Common myeloid progenitor, CD34-positive (primary cell): ENCODE data around the gene ACTL7B.
"Not testable (repeated sequence)": the region's sequence is repeated elsewhere in the genome, so short reads cannot be mapped to it uniquely, and the experiment has no call there.

Experiments
- CTCF ChIA-PET: fragments of 350-600 bp; sonication (Branson Sonifier 250); formaldehyde crosslinking; loops from one replicate; lab custom pipeline; 2021; ENCODE audit warnings: antibody characterized with exemption; lab: Charles Lee
- POLR2A ChIA-PET: fragments of 350-600 bp; sonication (Branson Sonifier 250); formaldehyde crosslinking; loops from one replicate; lab custom pipeline; 2021; ENCODE audit warnings: antibody characterized with exemption; lab: Charles Lee
- DNase-seq, 3 donors: peaks; one replicate each; pipeline versions ENCODE4 v3.0.0 to v3.0.0-alpha.2; 2013
- H3K27ac ChIP-seq, 2 experiments: 1 replicate in 1 of 2; 2 replicates in 1 of 2; pipeline ENCODE4 v1.7.0; 2013; ENCODE audit warnings: inconsistent platforms in 2 of 2, low read length in 2 of 2, mild to moderate bottlenecking in 2 of 2, low read depth in 1 of 2, moderate library complexity in 1 of 2; ENCODE audit not compliant: severe bottlenecking in 2 of 2, insufficient read depth in 1 of 2, poor library complexity in 1 of 2
- H3K27me3 ChIP-seq, 5 experiments: replicated peaks in 2 of 5; 1 replicate in 3 of 5; 2 replicates in 2 of 5; pipeline versions ENCODE4 v1.6.1 to v1.7.0; 2013; ENCODE audit warnings: low read length in 4 of 5, mild to moderate bottlenecking in 2 of 5, moderate library complexity in 2 of 5, inconsistent platforms in 1 of 5; ENCODE audit not compliant: insufficient read depth in 5 of 5, control insufficient read depth in 4 of 5
- H3K36me3 ChIP-seq, 4 experiments: 1 replicate in 2 of 4; 2 replicates in 2 of 4; pipeline versions ENCODE4 v1.6.1 to v1.7.0; 2013; ENCODE audit warnings: low read length in 3 of 4, control low read depth in 1 of 4, mild to moderate bottlenecking in 1 of 4; ENCODE audit not compliant: control insufficient read depth in 4 of 4, insufficient read depth in 4 of 4
- H3K4me1 ChIP-seq, 4 experiments: 1 replicate in 3 of 4; 2 replicates in 1 of 4; pipeline versions ENCODE4 v1.6.1 to v1.7.1; 2013; ENCODE audit warnings: low read length in 3 of 4, mild to moderate bottlenecking in 3 of 4, control low read depth in 1 of 4, inconsistent platforms in 1 of 4, moderate library complexity in 1 of 4; ENCODE audit not compliant: control insufficient read depth in 4 of 4, insufficient read depth in 4 of 4; ENCODE audit errors: control extremely low read depth in 1 of 4
- H3K4me3 ChIP-seq, 7 experiments: 1 replicate in 4 of 7; 2 replicates in 3 of 7; pipeline versions ENCODE4 v1.5.1 to v1.7.0; 2013; ENCODE audit warnings: mild to moderate bottlenecking in 7 of 7, low read length in 6 of 7, moderate library complexity in 6 of 7, inconsistent platforms in 2 of 7, low read depth in 2 of 7, control low read depth in 1 of 7; ENCODE audit not compliant: insufficient read depth in 4 of 7, control insufficient read depth in 1 of 7; ENCODE audit errors: extremely low read depth in 1 of 7
- H3K9me3 ChIP-seq, 5 experiments: 1 replicate in 4 of 5; 2 replicates in 1 of 5; pipeline versions ENCODE4 v1.6.1 to v1.7.1; 2013; ENCODE audit warnings: low read length in 4 of 5, mild to moderate bottlenecking in 2 of 5, inconsistent platforms in 1 of 5, low read depth in 1 of 5, moderate library complexity in 1 of 5; ENCODE audit not compliant: control insufficient read depth in 4 of 5, insufficient read depth in 2 of 5; ENCODE audit errors: control extremely low read depth in 1 of 5
- WGBS: methylation state at CpG from one replicate; pipeline ENCODE4 v1.1.5; 2013; ENCODE audit not compliant: insufficient coverage; 5-methylcytosine and 5-hydroxymethylcytosine counted together

ACTL7B gene

GRCh38 chr9:108897324-108898096, 41.7 kb upstream of the ACTL7B start:
- ChIA-PET POLR2A (no interaction called here), CTCF (no interaction called here)
- WGBS, result no CpG with 5 or more reads among the region's 2 CpGs
- no peaks in the 10 kb centered on the region for H3K4me1 ChIP-seq
- H3K27me3 ChIP-seq, result no peaks in the 10 kb centered on the region
- no peak for DNase-seq
- no peak overlapping the region for H3K4me3 ChIP-seq
- H3K27ac ChIP-seq, result no peak overlapping the region
- H3K36me3 ChIP-seq, result peaks cover 25 to 93% (median 54%) of the 10 kb centered on the region in 4 experiments
- no peaks in the 10 kb centered on the region for H3K9me3 ChIP-seq

- Histone ChIP-seq H3K9me3 (no peaks in the 10 kb centered on the region), H3K27me3 (no peaks in the 10 kb centered on the region), H3K4me3 (no peak overlapping the region), H3K4me1 (no peaks in the 10 kb centered on the region), H3K36me3 (peaks cover 29 to 92% (median 57%) of the 10 kb centered on the region in 4 experiments), H3K27ac (no peak overlapping the region)
- 100% methylated on average over 2 of the region's 4 CpGs for WGBS
- POLR2A ChIA-PET, result no interaction called here
- CTCF ChIA-PET, result no interaction called here
- no peak for DNase-seq
Measured at GRCh38 chr9:108894225-108894997, 38.6 kb upstream of the ACTL7B start.

GRCh38 chr9:108889649-108890067, 33.9 kb upstream of the ACTL7B start:
- peak; percentile 10 to 35 (median 20) for DNase-seq

GRCh38 chr9:108886594-108887271, 30.9 kb upstream of the ACTL7B start:
- H3K36me3 ChIP-seq, result peaks cover 15 to 56% (median 40%) of the 10 kb centered on the region in 4 experiments
- H3K9me3 ChIP-seq, CTCF ChIA-PET, H3K27ac ChIP-seq, H3K4me3 ChIP-seq, H3K4me1 ChIP-seq, DNase-seq, H3K27me3 ChIP-seq, POLR2A ChIA-PET: not testable (repeated sequence)
- 86% methylated on average over 1 of the region's 3 CpGs for WGBS

More at GRCh38 chr9:108889649-108890067, 33.9 kb upstream of the ACTL7B start:
- Histone ChIP-seq H3K9me3 (peaks cover 0 to 2% (median 0%) of the 10 kb centered on the region in 5 experiments), H3K4me3 (no peak overlapping the region), H3K4me1 (no peaks in the 10 kb centered on the region), H3K27me3 (no peaks in the 10 kb centered on the region), H3K36me3 (peaks cover 23 to 72% (median 47%) of the 10 kb centered on the region in 4 experiments), H3K27ac (no peak overlapping the region)
- ChIA-PET CTCF (interaction anchor here (0.7 to 1.5 kb wide), 5 partner anchors 9 to 548 kb away, joined by 3 to 5 read pairs (median 3); no protein-coding TSS in a partner anchor), POLR2A (interaction anchor here (0.6 kb wide), 1 partner anchor 240 kb away, joined by 3 read pairs; no protein-coding TSS in a partner anchor)
- WGBS, result 100% methylated on average over 1 of the region's 4 CpGs

- H3K36me3 ChIP-seq, result peaks cover 16 to 51% (median 32%) of the 10 kb centered on the region in 4 experiments
- CTCF ChIA-PET, result interaction anchor here (0.7 kb wide), 1 partner anchor 13 kb away, joined by 3 read pairs; no protein-coding TSS in a partner anchor
- no CpG with 5 or more reads among the region's 1 CpG for WGBS
Measured at GRCh38 chr9:108885643-108886348, 30.0 kb upstream of the ACTL7B start.

GRCh38 chr9:108884701-108885100, 28.9 kb upstream of the ACTL7B start:
- H3K4me3 ChIP-seq, result no peak overlapping the region
- WGBS, result 100% methylated on average over 1 of the region's 3 CpGs
- no peak for DNase-seq
- no peak overlapping the region for H3K27ac ChIP-seq
- H3K27me3 ChIP-seq, result no peaks in the 10 kb centered on the region
- CTCF ChIA-PET, result no interaction called here
- H3K9me3 ChIP-seq, result peaks cover 0 to 2% (median 0%) of the 10 kb centered on the region in 5 experiments
- no peaks in the 10 kb centered on the region for H3K4me1 ChIP-seq
- POLR2A ChIA-PET, result no interaction called here
- peaks cover 13 to 45% (median 32%) of the 10 kb centered on the region in 4 experiments for H3K36me3 ChIP-seq

More at GRCh38 chr9:108885643-108886348, 30.0 kb upstream of the ACTL7B start:
- POLR2A ChIA-PET, result interaction anchor here (0.7 kb wide), 1 partner anchor 112 kb away, joined by 3 read pairs; no protein-coding TSS in a partner anchor
- Histone ChIP-seq H3K4me1 (no peaks in the 10 kb centered on the region), H3K4me3 (no peak overlapping the region), H3K27me3 (no peaks in the 10 kb centered on the region), H3K9me3 (peaks cover 0 to 2% (median 0%) of the 10 kb centered on the region in 5 experiments), H3K27ac (no peak overlapping the region)
- peak in 2 of 3 donors; percentile 1 to 8 for DNase-seq
